AG09309 (cell line): ENCODE measurements around the gene MAPK11.

ENCODE experiments used
- DNase-seq: peaks from one replicate; pipeline ENCODE4 v3.0.0-alpha.2; 2010; ENCODE audit warnings: low read depth
- H3K4me3 ChIP-seq: 2 replicates; pipeline ENCODE4 v1.5.1; 2011; ENCODE audit warnings: mild to moderate bottlenecking, low read depth, low read length, moderate library complexity; ENCODE audit not compliant: control insufficient read depth
- CTCF ChIP-seq: IDR thresholded peaks from 2 replicates; pipeline ENCODE4 v1.5.1; 2011; ENCODE audit warnings: mild to moderate bottlenecking, low read depth, low read length, inconsistent platforms; ENCODE audit not compliant: insufficient read depth, control insufficient read depth; ENCODE audit errors: missing control alignments

MAPK11 gene

DNA sequence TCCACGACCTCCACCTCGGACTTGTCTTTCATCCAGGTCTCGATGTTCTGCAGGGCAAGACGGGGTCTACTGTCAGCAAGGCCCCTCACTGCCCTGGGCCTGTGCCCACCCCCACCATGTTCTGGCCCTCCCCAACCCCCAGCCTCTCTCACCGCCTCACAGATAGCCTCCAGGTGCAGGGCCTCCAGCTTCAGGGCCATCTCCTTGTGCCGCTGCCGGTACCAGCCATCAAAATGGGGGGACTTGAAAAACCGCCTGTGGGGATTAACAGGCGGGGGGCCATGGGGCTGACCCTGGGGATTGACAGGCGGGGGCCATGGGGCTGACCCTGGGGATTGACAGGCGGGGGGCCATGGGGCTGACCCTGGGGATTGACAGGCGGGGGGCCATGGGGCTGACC, 42.2 kb upstream of the MAPK11 start:
- no peak overlapping the region for H3K4me3 ChIP-seq
- TF ChIP-seq CTCF: no peak
- DNase-seq: no peak

DNA sequence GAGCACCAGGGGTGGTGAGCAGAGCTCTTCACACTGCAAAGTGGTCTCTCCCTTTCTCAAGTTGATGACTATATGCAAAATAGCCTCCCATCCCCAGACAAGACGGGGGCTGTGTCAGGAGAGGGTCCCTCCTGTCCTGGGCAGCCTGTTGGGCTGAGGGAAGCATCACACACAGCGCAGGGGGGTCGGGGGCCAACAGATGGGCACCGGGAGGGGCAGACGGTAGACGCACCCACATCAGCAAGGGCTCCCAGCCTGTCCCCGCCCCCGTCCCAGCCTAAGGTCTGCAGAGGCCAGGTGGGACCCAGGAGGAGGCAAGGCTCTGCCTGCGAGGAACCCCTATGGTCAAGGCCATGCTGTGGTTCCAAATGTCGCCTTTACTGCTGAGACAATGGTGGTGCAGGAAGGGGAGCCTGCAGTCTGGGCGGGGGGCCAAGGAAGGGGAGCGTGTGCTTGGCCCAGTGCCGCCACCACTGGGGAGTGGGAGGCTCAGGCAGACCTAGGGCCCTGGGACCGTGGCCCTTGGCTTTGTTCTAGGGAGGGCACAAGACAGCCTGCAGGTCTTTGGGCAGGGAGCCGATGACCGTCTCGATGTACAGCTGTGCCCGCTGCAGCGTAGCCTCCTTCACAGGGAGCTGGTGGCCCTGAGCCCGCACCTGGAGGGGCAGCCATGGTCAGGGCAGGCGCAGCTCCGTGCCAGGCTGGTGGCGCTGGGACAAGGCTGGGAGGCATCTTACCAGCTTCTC, 41.6 kb upstream of the MAPK11 start:
- DNase-seq: no peak
- no peak for TF ChIP-seq CTCF
- H3K4me3 ChIP-seq: no peak overlapping the region

- DNase-seq: no peak
- no peak overlapping the region for H3K4me3 ChIP-seq
- TF ChIP-seq CTCF: no peak
Observed at GRCh38 chr22:50310949-50311444, 40.8 kb upstream of the MAPK11 start.

GRCh38 chr22:50310031-50310722, 40.0 kb upstream of the MAPK11 start:
- H3K4me3 ChIP-seq: no peak overlapping the region
- no peak for TF ChIP-seq CTCF
- DNase-seq: no peak

GRCh38 chr22:50309601-50309991, 39.4 kb upstream of the MAPK11 start:
- H3K4me3 ChIP-seq: no peak overlapping the region
- no peak for DNase-seq
- no peak for TF ChIP-seq CTCF

DNA sequence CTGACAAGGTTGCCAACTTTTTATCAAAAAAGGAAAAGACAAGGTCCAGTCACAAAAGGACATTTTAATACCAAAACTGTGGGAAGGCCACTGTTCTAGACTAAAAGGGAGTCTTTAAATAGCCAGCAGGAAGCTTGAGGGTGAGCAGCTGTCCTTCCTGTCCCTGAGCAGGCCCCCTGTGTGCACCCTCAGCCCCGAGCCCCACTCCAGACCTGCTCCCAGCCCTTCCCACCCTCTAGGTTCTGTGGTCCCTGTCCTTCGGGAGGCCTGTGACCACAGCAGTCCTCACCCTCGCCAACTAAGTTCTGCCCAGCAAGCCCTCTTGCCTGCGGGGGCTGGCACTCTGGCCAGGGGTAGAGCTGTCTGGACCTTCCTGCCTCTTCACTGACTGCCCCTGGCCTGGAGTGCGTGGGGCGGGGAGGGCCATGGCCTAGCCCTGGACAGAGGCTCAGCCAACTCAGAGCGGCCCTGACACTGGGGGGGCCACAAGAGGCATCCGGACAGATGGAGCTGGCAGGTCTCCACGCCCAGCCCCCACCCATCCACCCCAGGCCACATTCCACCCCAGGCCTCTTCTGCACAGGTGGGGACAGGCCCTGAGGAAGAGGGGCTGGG, 38.9 kb upstream of the MAPK11 start:
- no peak for DNase-seq
- TF ChIP-seq CTCF: no peak
- no peak overlapping the region for H3K4me3 ChIP-seq
